HEK293 (cell line): ENCODE data around the gene MBD3L5.

ENCODE experiments used
- CTCF ChIP-seq: fragments of 450-650 bp; formaldehyde crosslinking; IDR thresholded peaks from 2 replicates; pipeline ENCODE4 v1.5.1; 2016; ENCODE audit warnings: missing biosample characterization, missing genetic modification characterization
- GLI2 ChIP-seq: fragments of 450-650 bp; formaldehyde crosslinking; IDR thresholded peaks from 2 replicates; pipeline ENCODE4; 2017; ENCODE audit warnings: missing biosample characterization, missing genetic modification characterization, low read depth, borderline replicate concordance
- GLI4 ChIP-seq: fragments of 450-650 bp; formaldehyde crosslinking; IDR thresholded peaks from 2 replicates; pipeline ENCODE4 v1.5.1; 2016; ENCODE audit warnings: missing biosample characterization, missing genetic modification characterization
- INSM2 ChIP-seq: fragments of 450-650 bp; formaldehyde crosslinking; IDR thresholded peaks from 2 replicates; pipeline ENCODE4 v1.5.1; 2016; ENCODE audit warnings: missing biosample characterization, missing genetic modification characterization
- OVOL3 ChIP-seq: fragments of 450-650 bp; formaldehyde crosslinking; IDR thresholded peaks from 2 replicates; pipeline ENCODE4 v1.5.1; 2016; ENCODE audit warnings: missing biosample characterization, missing genetic modification characterization
- PBX3 ChIP-seq: sonication (generic); formaldehyde crosslinking; IDR thresholded peaks from 2 replicates; pipeline ENCODE4 v1.8.1; 2022; ENCODE audit warnings: mild to moderate bottlenecking, moderate library complexity, missing genetic modification reagents
- WT1 ChIP-seq: fragments of 450-650 bp; formaldehyde crosslinking; IDR thresholded peaks from 2 replicates; pipeline ENCODE4 v1.5.1; 2016; ENCODE audit warnings: missing biosample characterization, missing genetic modification characterization
- ZBTB6 ChIP-seq: fragments of 450-650 bp; formaldehyde crosslinking; IDR thresholded peaks from 2 replicates; pipeline ENCODE4 v1.5.1; 2017; ENCODE audit warnings: missing biosample characterization, missing genetic modification characterization
- ZFHX2 ChIP-seq: fragments of 450-650 bp; formaldehyde crosslinking; conservative IDR thresholded peaks from 2 replicates; pipeline ENCODE4 v1.5.1; 2016; ENCODE audit warnings: missing biosample characterization, missing genetic modification characterization
- ZFP37 ChIP-seq: fragments of 450-650 bp; formaldehyde crosslinking; IDR thresholded peaks from 2 replicates; pipeline ENCODE4 v1.5.1; 2016; ENCODE audit warnings: missing biosample characterization, missing genetic modification characterization
- ZNF121 ChIP-seq: fragments of 450-650 bp; formaldehyde crosslinking; IDR thresholded peaks from 2 replicates; pipeline ENCODE4 v1.5.1; 2016; ENCODE audit warnings: missing biosample characterization, missing genetic modification characterization
- ZNF155 ChIP-seq: fragments of 450-650 bp; formaldehyde crosslinking; IDR thresholded peaks from 2 replicates; pipeline ENCODE4 v1.5.1; 2016; ENCODE audit warnings: missing biosample characterization, missing genetic modification characterization
- ZNF174 ChIP-seq: fragments of 450-650 bp; formaldehyde crosslinking; IDR thresholded peaks from 2 replicates; pipeline ENCODE4 v1.5.0; 2017; ENCODE audit warnings: missing biosample characterization, mild to moderate bottlenecking, missing genetic modification characterization
- ZNF398 ChIP-seq: fragments of 450-650 bp; formaldehyde crosslinking; IDR thresholded peaks from 2 replicates; pipeline ENCODE4 v1.5.1; 2017; ENCODE audit warnings: missing biosample characterization, missing genetic modification characterization
- ZNF423 ChIP-seq: fragments of 450-650 bp; formaldehyde crosslinking; IDR thresholded peaks from 2 replicates; pipeline ENCODE4 v1.5.1; 2016; ENCODE audit warnings: missing biosample characterization, missing genetic modification characterization
- ZNF449 ChIP-seq: fragments of 450-650 bp; formaldehyde crosslinking; IDR thresholded peaks from 2 replicates; pipeline ENCODE4 v1.5.1; 2017; ENCODE audit warnings: missing biosample characterization, mild to moderate bottlenecking, missing genetic modification characterization, moderate library complexity
- ZNF530 ChIP-seq: fragments of 450-650 bp; formaldehyde crosslinking; IDR thresholded peaks from 2 replicates; pipeline ENCODE4 v1.5.1; 2016; ENCODE audit warnings: low read depth, missing biosample characterization, missing genetic modification characterization
- ZNF548 ChIP-seq: fragments of 450-650 bp; formaldehyde crosslinking; IDR thresholded peaks from 2 replicates; pipeline ENCODE4 v1.5.1; 2016; ENCODE audit warnings: missing biosample characterization, missing genetic modification characterization
- ZNF704 ChIP-seq: fragments of 450-650 bp; formaldehyde crosslinking; IDR thresholded peaks from 2 replicates; pipeline ENCODE4 v1.5.1; 2016; ENCODE audit warnings: missing biosample characterization, missing genetic modification characterization
- ZNF768 ChIP-seq: fragments of 450-650 bp; formaldehyde crosslinking; IDR thresholded peaks from 2 replicates; pipeline ENCODE4 v1.5.1; 2018; ENCODE audit warnings: missing biosample characterization, mild to moderate bottlenecking, missing genetic modification characterization
- ZNF792 ChIP-seq: fragments of 450-650 bp; formaldehyde crosslinking; IDR thresholded peaks from 2 replicates; pipeline ENCODE4 v1.5.1; 2016; ENCODE audit warnings: missing biosample characterization, missing genetic modification characterization
- ZSCAN16 ChIP-seq: fragments of 450-650 bp; formaldehyde crosslinking; IDR thresholded peaks from 2 replicates; pipeline ENCODE4 v1.5.1; 2016; ENCODE audit warnings: missing biosample characterization, missing genetic modification characterization
- ZSCAN18 ChIP-seq: fragments of 450-650 bp; formaldehyde crosslinking; IDR thresholded peaks from 2 replicates; pipeline ENCODE4 v1.5.1; 2016; ENCODE audit warnings: missing biosample characterization, missing genetic modification characterization
- ZSCAN30 ChIP-seq: fragments of 450-650 bp; IDR thresholded peaks from 2 replicates; pipeline ENCODE4 v1.5.1; 2018; ENCODE audit warnings: missing biosample characterization, mild to moderate bottlenecking, missing genetic modification characterization, moderate library complexity
- ZSCAN4 ChIP-seq: fragments of 450-650 bp; formaldehyde crosslinking; IDR thresholded peaks from 2 replicates; pipeline ENCODE4 v1.5.1; 2017; ENCODE audit warnings: missing biosample characterization, missing genetic modification characterization
- ZXDB ChIP-seq: fragments of 450-650 bp; formaldehyde crosslinking; IDR thresholded peaks from 2 replicates; pipeline ENCODE4 v1.5.1; 2016; ENCODE audit warnings: missing biosample characterization, missing genetic modification characterization

Gene MBD3L5

GRCh38 chr19:7069042-7069903, 38.9 kb downstream of the MBD3L5 start, which contains the start of gene ZNF557 (continued):
- TF ChIP-seq ZNF449 (tag by site-specific recombination) (no peak), INSM2 (tag by site-specific recombination) (no peak), ZNF155 (no peak), ZSCAN18 (tag by site-specific recombination) (no peak), ZFP37 (0 out of 2 replicates have a peak, but pooled peaks have one; percentile 23), ZNF423 (tag by site-specific recombination) (no peak), ZSCAN30 (no peak), ZNF792 (no peak), ZNF530 (tag by site-specific recombination) (no peak), PBX3 (no peak), ZNF768 (tag by site-specific recombination) (no peak), ZNF121 (tag by site-specific recombination) (no peak), OVOL3 (no peak), ZNF548 (tag by site-specific recombination) (no peak), CTCF (tag by site-specific recombination) (no peak; the same call in 1 of the 2 replicates), ZNF174 (tag by site-specific recombination) (no peak), ZFHX2 (tag by site-specific recombination) (peak; percentile 99), ZXDB (tag by site-specific recombination) (peak; percentile 78), GLI4 (tag by site-specific recombination) (no peak), ZBTB6 (tag by site-specific recombination) (no peak), ZNF704 (no peak), ZSCAN16 (no peak), GLI2 (tag by site-specific recombination) (no peak), ZSCAN4 (tag by site-specific recombination) (no peak), WT1 (no peak), ZNF398 (no peak)
